H9 (cell line): ENCODE results near the gene GNAT3. TPM values are rescaled to one million over a fixed set of nuclear protein-coding genes. Genes with fewer than 3 reads are reported as not detected.

ENCODE experiments used
- DNase-seq: peaks from one replicate; pipeline ENCODE4 v3.0.0-alpha.2; 2017
- H2AFZ ChIP-seq: one replicate; pipeline ENCODE4 v1.6.1; 2013; ENCODE audit warnings: mild to moderate bottlenecking, low read length, control low read depth, moderate library complexity
- H2AK5ac ChIP-seq: 2 replicates; pipeline ENCODE4 v1.6.1; 2013; ENCODE audit warnings: low read length, control low read depth, mixed read lengths; ENCODE audit not compliant: insufficient read length
- H2BK120ac ChIP-seq: one replicate; pipeline ENCODE4 v1.6.1; 2013; ENCODE audit warnings: low read depth, mild to moderate bottlenecking, low read length, control low read depth, inconsistent platforms; ENCODE audit not compliant: poor library complexity, severe bottlenecking
- H2BK12ac ChIP-seq: 2 replicates; pipeline ENCODE4 v1.6.1; 2013; ENCODE audit warnings: low read length, control low read depth, mixed read lengths, low read depth; ENCODE audit not compliant: insufficient read length
- H2BK15ac ChIP-seq: 2 replicates; pipeline ENCODE4 v1.6.1; 2013; ENCODE audit warnings: low read depth, low read length, control low read depth
- H2BK20ac ChIP-seq: one replicate; pipeline ENCODE4 v1.6.1; 2013; ENCODE audit warnings: low read depth, mild to moderate bottlenecking, low read length, control low read depth, inconsistent platforms; ENCODE audit not compliant: poor library complexity, severe bottlenecking
- H2BK5ac ChIP-seq: 2 replicates; pipeline ENCODE4 v1.6.1; 2013; ENCODE audit warnings: low read length, control low read depth, mixed read lengths; ENCODE audit not compliant: insufficient read length
- H3K14ac ChIP-seq: 2 replicates; pipeline ENCODE4 v1.6.1; 2013; ENCODE audit warnings: low read length, control low read depth; ENCODE audit not compliant: insufficient read depth
- H3K18ac ChIP-seq: 2 replicates; pipeline ENCODE4 v1.6.1; 2013; ENCODE audit warnings: low read depth, mild to moderate bottlenecking, mixed read lengths, low read length, control low read depth; ENCODE audit not compliant: insufficient read length
- H3K23ac ChIP-seq: 2 replicates; pipeline ENCODE4 v1.6.1; 2013; ENCODE audit warnings: low read length, control low read depth, mixed read lengths, low read depth; ENCODE audit not compliant: insufficient read length
- H3K23me2 ChIP-seq: 2 replicates; pipeline ENCODE4 v1.6.1; 2013; ENCODE audit warnings: low read depth, mild to moderate bottlenecking, mixed read lengths, low read length, control low read depth; ENCODE audit not compliant: insufficient read length, poor library complexity, severe bottlenecking
- H3K27ac ChIP-seq: 2 replicates; pipeline ENCODE4 v1.5.1; 2013; ENCODE audit warnings: low read length, control low read depth, mixed read lengths, low read depth; ENCODE audit not compliant: insufficient read length
- H3K27me3 ChIP-seq: 2 replicates; pipeline ENCODE4 v1.6.1; 2013; ENCODE audit warnings: low read length, control low read depth, inconsistent platforms; ENCODE audit not compliant: insufficient read depth
- H3K4ac ChIP-seq: 2 replicates; pipeline ENCODE4 v1.6.1; 2013; ENCODE audit warnings: low read depth, mild to moderate bottlenecking, control low read depth, inconsistent platforms, low read length, moderate library complexity
- H3K4me1 ChIP-seq: 2 replicates; pipeline ENCODE4 v1.6.1; 2013; ENCODE audit warnings: low read length, control low read depth, inconsistent platforms; ENCODE audit not compliant: insufficient read depth
- H3K4me2 ChIP-seq: 2 replicates; pipeline ENCODE4 v1.6.1; 2013; ENCODE audit warnings: low read length, control low read depth, mixed read lengths; ENCODE audit not compliant: insufficient read length, insufficient read depth
- H3K56ac ChIP-seq: 2 replicates; pipeline ENCODE4 v1.6.1; 2013; ENCODE audit warnings: low read depth, mild to moderate bottlenecking, mixed read lengths, low read length, control low read depth; ENCODE audit not compliant: insufficient read length
- H3K79me1 ChIP-seq: 2 replicates; pipeline ENCODE4 v1.6.1; 2013; ENCODE audit warnings: low read depth, mild to moderate bottlenecking, moderate library complexity, low read length, control low read depth, inconsistent platforms; ENCODE audit not compliant: insufficient read depth, poor library complexity, severe bottlenecking
- H3K79me2 ChIP-seq: 2 replicates; pipeline ENCODE4 v1.6.1; 2013; ENCODE audit warnings: low read length, control low read depth, inconsistent platforms; ENCODE audit not compliant: insufficient read depth
- H3K9ac ChIP-seq: 2 replicates; pipeline ENCODE4 v1.6.1; 2013; ENCODE audit warnings: low read length, control low read depth, mixed read lengths; ENCODE audit not compliant: insufficient read length; ENCODE audit errors: extremely low read depth
- H3K9me3 ChIP-seq: one replicate; pipeline ENCODE4 v1.6.1; 2013; ENCODE audit warnings: low read depth, low read length, inconsistent platforms; ENCODE audit not compliant: control insufficient read depth
- H3T11ph ChIP-seq: one replicate; pipeline ENCODE4 v1.6.1; 2013; ENCODE audit warnings: mild to moderate bottlenecking, low read length, control low read depth, inconsistent platforms
- H4K20me1 ChIP-seq: one replicate; pipeline ENCODE4 v1.6.1; 2013; ENCODE audit not compliant: control insufficient read depth, insufficient read length, insufficient read depth
- H4K5ac ChIP-seq: 2 replicates; pipeline ENCODE4 v1.6.1; 2013; ENCODE audit warnings: low read depth, mild to moderate bottlenecking, mixed read lengths, low read length, control low read depth; ENCODE audit not compliant: insufficient read length
- H4K8ac ChIP-seq: replicated peaks from 2 replicates; pipeline ENCODE4 v1.6.1; 2013; ENCODE audit warnings: low read length, control low read depth, mixed read lengths, low read depth; ENCODE audit not compliant: insufficient read length
- H4K91ac ChIP-seq: 2 replicates; pipeline ENCODE4 v1.6.1; 2013; ENCODE audit warnings: low read depth, mild to moderate bottlenecking, moderate library complexity, mixed read lengths, low read length, control low read depth; ENCODE audit not compliant: insufficient read length
- H3K27ac Mint-ChIP-seq, 3 experiments: 2 replicates in 2 of 3; 3 replicates in 1 of 3; pipeline ENCODE4 v1.8.0; 2020 to 2021; ENCODE audit warnings: mixed read lengths in 3 of 3, mild to moderate bottlenecking in 1 of 3, moderate library complexity in 1 of 3
- H3K27me3 Mint-ChIP-seq: 2 replicates; pipeline ENCODE4 v1.8.0; 2021; ENCODE audit warnings: low read depth, mild to moderate bottlenecking, moderate library complexity, mixed read lengths
- H3K36me3 Mint-ChIP-seq, 3 experiments: 2 replicates in 2 of 3; 3 replicates in 1 of 3; pipeline ENCODE4 v1.8.0; 2020 to 2021; ENCODE audit warnings: low read depth in 3 of 3, mixed read lengths in 3 of 3; ENCODE audit not compliant: insufficient read depth in 1 of 3
- H3K4me1 Mint-ChIP-seq, 2 experiments: 2 replicates each; pipeline ENCODE4 v1.8.0; 2020; ENCODE audit warnings: mixed read lengths in 2 of 2
- H3K4me3 Mint-ChIP-seq, 2 experiments: 2 replicates in 1 of 2; 3 replicates in 1 of 2; pipeline ENCODE4 v1.8.0; 2020 to 2021; ENCODE audit warnings: mild to moderate bottlenecking in 2 of 2, mixed read lengths in 2 of 2, moderate library complexity in 1 of 2
- H3K9me3 Mint-ChIP-seq, 2 experiments: 2 replicates in 1 of 2; 3 replicates in 1 of 2; pipeline ENCODE4 v1.8.0; 2020; ENCODE audit warnings: mild to moderate bottlenecking in 2 of 2, mixed read lengths in 2 of 2, moderate library complexity in 1 of 2
- WGBS: extraction: QIAGEN DNeasy Blood & Tissue Kit; methylation state at CpG from one replicate; pipeline ENCODE4 v1.1.7; 2013; ENCODE audit warnings: missing lambda C conversion rate, low lambda C conversion rate, mixed read lengths; ENCODE audit not compliant: insufficient read length; ENCODE audit errors: extremely low coverage; 5-methylcytosine and 5-hydroxymethylcytosine counted together
- total RNA-seq: library from RNA; stranded (reverse); gene quantifications from 2 replicates; pipeline ENCODE4 v1.2.1, GENCODE V29; 2021
- TF ChIP-seq, protein P1 (sequence below): fragments of 200-600 bp; sonication (generic); conservative IDR thresholded peaks from 3 replicates; pipeline ENCODE4 v1.8.0; 2021; ENCODE audit warnings: antibody characterized with exemption, mild to moderate bottlenecking

GNAT3 gene
- total RNA-seq, 1 experiment from 2014 or later = not detected

- H2BK15ac ChIP-seq = no peak overlapping the region
- no peak for DNase-seq
- Mint-ChIP-seq H3K9me3 (no peaks in the 10 kb centered on the region), H3K36me3 (no peaks in the 10 kb centered on the region), H3K27ac (no peak overlapping the region), H3K4me3 (no peak overlapping the region), H3K4me1 (peaks cover 5 to 10% of the 10 kb centered on the region in 2 experiments; a peak in 2 of 4 replicates), H3K27me3 (no peaks in the 10 kb centered on the region)
- H4K5ac ChIP-seq = no peak overlapping the region
- H3K9ac ChIP-seq = no peak overlapping the region
- no peak overlapping the region for H2BK5ac ChIP-seq
- H4K91ac ChIP-seq = no peak overlapping the region
- H3K9me3 ChIP-seq = no peaks in the 10 kb centered on the region
- no peak overlapping the region for H2BK120ac ChIP-seq
- TF ChIP-seq, protein P1, sequence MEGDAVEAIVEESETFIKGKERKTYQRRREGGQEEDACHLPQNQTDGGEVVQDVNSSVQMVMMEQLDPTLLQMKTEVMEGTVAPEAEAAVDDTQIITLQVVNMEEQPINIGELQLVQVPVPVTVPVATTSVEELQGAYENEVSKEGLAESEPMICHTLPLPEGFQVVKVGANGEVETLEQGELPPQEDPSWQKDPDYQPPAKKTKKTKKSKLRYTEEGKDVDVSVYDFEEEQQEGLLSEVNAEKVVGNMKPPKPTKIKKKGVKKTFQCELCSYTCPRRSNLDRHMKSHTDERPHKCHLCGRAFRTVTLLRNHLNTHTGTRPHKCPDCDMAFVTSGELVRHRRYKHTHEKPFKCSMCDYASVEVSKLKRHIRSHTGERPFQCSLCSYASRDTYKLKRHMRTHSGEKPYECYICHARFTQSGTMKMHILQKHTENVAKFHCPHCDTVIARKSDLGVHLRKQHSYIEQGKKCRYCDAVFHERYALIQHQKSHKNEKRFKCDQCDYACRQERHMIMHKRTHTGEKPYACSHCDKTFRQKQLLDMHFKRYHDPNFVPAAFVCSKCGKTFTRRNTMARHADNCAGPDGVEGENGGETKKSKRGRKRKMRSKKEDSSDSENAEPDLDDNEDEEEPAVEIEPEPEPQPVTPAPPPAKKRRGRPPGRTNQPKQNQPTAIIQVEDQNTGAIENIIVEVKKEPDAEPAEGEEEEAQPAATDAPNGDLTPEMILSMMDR = no peak
- no peaks in the 10 kb centered on the region; the same call in 1 of the 2 replicates for H3K27me3 ChIP-seq
- no peak overlapping the region for H3T11ph ChIP-seq
- no peak overlapping the region for H2AK5ac ChIP-seq
- no peaks in the 10 kb centered on the region for H3K79me1 ChIP-seq
- no peak overlapping the region for H3K23ac ChIP-seq
- no peak overlapping the region for H3K4me2 ChIP-seq
- no peak overlapping the region for H3K18ac ChIP-seq
- no peak overlapping the region for H3K14ac ChIP-seq
- no peaks in the 10 kb centered on the region for H3K4me1 ChIP-seq
- no peak overlapping the region for H4K8ac ChIP-seq
- no peak overlapping the region for H2AFZ ChIP-seq
- H3K23me2 ChIP-seq = no peaks in the 10 kb centered on the region
- no peak overlapping the region for H3K56ac ChIP-seq
- no peak overlapping the region for H2BK20ac ChIP-seq
- no peak overlapping the region for H2BK12ac ChIP-seq
- WGBS = no CpG with 5 or more reads among the region's 4 CpGs
- H3K4ac ChIP-seq = no peak overlapping the region
- no peaks in the 10 kb centered on the region for H4K20me1 ChIP-seq
- H3K27ac ChIP-seq = no peak overlapping the region
- no peaks in the 10 kb centered on the region for H3K79me2 ChIP-seq
Observed at GRCh38 chr7:80463272-80463920, 48.5 kb downstream of the GNAT3 start.
